GM21576 (cell line): ENCODE measurements around the gene GNAO1.

Source experiments
- ATAC-seq: cut with Tn5 transposase; IDR thresholded peaks from one replicate; pipeline ENCODE4 v1.9.1; 2021; ENCODE audit warnings: mild to moderate bottlenecking, moderate library complexity; ENCODE audit not compliant: unreplicated experiment

GNAO1 gene

DNA sequence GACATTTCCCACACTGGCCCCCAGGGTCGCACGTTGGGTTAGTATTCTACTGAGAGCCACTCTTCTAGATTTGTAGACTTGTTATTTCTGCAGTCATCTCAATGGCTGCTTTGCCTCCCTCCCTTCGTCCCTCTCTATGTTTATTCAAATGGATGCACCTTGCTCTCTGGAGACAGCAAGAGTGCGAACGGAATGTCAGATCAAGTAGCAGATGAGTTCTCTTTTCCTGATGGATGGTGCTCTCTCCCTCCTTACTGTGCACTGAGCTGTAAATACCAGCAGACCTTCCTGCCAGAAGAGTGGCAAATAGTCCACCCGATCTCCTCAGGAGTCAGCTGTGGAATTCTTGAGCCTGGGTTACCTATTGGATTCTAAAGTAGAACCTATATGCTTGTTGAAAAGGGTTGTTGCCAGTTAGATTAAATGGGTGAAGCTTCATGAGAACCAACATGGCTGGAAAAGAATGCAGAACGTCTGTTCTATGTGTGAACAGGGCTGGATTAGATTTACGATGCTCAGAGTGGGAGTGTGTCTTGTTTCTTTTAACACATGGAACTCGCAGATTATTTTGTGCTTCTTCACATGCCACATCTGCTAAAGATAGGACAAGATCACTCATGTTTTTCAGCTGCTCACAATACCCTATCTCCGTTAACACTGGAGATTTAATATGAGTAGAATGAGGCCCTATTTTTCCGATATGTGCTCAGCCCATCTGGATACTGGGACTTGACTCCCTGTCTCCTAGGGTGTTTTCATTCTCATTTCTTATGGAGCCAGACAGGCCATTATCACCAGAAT lies 6.1 kb downstream of the GNAO1 start:
- no peak for ATAC-seq

DNA sequence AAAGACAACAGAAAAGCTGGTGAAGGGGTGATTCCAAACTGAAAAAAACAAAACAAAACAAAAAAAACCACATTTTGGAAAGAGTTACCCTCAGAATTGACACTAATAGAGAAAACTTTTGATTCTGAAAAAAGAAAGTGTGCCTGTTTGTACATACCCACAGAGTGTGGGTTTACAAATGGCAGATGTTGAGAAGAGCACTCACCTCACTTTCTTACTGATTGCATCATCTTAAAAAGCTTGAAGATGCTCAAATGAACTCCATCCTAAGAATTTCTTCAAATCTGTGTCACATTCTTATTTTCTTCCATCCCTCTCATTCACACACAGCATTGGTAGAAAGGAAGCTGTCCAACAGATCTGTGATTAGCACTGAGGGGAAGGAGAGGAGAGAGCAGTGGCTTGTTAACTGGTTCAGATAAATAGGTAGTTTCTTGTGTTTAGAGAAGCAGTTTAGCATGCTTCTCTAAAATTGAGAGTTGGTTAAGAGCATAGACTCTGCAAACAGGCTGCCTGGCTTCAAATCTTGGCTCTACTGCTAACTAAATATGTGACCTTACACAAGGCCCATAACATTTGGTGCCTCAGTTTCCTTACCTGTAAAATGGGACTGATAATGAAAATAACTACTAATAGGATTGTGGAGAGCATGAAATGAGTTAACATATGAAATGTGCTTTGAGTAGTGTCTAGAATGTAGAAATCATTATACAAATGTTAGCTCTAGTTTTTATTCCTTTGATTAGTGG lies 6.9 kb downstream of the GNAO1 start:
- ATAC-seq = peak; percentile 38

DNA sequence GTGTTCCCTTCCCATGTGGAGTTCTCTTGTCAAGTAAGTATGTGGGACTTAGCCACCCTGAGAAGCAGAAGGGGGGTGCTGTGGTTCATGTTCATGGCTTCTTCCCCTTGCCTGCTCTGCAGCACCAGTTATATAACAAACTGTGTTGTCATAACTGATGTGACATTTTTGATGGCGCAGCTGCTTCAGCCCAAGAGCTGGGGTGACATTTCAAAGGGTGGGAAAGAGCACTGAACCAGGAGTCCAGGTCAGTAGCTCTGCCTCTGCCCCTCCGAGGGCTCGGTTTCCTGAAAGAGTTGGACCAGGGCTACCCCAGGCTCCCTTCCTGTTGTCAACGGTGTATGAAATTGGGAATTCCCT lies 7.4 kb downstream of the GNAO1 start:
- ATAC-seq = no peak

DNA sequence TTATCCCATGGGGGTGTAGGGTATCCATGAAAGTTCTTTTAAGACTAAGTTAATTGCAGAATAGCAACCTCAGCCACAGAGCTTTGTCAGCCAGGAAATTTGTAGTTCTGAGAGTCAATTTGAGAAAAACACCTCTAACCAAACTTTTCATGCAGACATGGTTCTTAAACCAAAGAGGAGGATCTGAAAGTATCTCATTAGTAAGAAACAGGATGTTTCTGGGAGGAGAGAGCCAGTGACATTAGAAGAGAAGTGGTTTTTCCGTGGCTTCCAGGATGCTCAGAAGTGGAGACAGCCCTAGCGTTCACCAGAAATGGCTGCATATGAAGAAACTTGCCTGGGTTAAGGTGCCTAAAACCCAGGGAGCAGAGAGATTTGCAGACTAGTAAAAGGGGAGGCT lies 7.9 kb downstream of the GNAO1 start:
- ATAC-seq = peak; percentile 52

GRCh38 chr16:56201030-56201429 lies 9.7 kb downstream of the GNAO1 start:
- no peak for ATAC-seq

DNA sequence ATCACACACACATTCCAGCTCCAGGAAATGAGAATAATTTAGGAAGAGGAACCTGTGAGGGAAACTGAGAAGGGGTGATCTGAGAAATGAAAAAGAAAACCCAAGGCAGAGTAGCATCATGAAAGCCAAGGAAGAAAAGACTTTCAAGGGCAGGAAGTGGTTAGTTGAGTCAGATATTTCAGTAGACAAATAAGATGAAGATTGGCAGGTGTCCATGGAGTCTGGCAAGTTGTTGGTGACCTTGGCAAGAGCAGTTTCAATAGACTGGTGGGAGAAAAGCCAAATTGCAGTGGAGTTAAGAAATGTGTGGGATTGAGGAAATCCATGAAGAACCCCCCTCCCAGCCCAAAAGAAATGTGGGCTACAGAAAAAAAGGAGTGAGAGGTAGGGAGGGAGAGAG lies 10.7 kb downstream of the GNAO1 start:
- ATAC-seq = no peak

DNA sequence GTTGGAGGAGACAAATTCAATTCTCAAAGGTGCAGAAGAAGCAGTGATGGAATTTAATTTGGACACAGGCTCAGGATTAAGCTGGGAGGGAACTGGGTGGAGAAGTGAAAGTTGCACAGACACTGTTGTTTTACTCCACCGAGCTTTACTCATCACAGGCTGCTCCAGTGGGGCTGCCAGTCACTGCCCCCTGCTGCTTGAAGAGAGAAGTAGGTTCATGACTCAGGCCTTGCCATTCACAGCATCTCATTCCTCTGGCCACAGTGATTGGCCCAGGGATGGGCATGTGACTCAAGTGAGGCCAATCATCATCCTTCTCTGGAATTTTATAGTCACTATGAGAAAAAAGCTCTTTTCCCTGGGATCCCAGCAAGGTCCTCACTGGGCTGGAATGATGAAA lies 11.8 kb downstream of the GNAO1 start:
- peak; percentile 65 for ATAC-seq

DNA sequence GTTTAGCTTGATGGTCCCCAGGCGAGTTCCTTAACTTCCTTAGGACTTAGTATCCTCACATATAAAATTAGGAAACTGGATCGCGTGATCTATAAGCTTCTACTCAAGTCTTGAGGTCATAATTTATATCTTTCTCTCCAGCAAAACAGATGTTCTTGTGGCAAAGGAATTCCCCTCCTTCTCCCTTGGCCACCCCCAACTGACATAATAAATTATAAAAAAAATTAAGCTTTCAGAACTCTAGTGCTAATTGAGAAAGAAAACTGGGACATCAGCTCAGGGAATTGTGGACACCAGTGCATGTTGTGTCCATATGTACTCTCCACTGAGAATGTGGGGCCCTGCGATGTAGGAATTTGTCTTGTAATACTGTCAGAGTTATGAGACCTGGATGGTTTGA lies 13.5 kb downstream of the GNAO1 start:
- ATAC-seq = no peak

- no peak for ATAC-seq
Observed at GRCh38 chr16:56206951-56207350, 15.7 kb downstream of the GNAO1 start.

- ATAC-seq = no peak
Observed at GRCh38 chr16:56207421-56207820, 16.1 kb downstream of the GNAO1 start.

DNA sequence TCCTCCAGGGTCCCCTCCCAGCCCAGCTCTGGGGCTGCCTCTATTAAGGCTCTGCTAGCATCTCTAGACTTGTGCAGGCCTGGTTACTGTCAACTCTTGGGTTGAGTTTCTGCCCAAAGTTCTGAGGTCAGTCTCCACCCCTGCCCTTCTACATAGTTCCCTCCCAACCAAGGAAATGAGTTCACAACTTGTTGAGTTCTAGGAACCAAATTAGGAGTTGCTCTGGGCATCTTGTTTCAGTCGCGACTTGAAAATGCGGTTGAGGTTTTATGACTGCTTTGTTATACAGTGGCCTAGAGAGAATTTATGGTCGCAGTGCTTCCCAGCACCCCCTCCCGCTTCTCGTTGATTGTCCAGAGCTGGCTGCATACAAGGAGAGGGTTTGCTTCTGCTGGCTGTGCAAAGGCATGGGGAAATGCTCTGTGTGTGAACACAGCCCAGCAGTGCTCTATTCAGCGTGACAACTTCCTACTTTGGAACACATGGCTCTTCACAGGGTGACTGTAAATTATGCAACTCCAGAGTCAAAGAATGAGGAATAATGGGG lies 20.2 kb downstream of the GNAO1 start:
- ATAC-seq = no peak

DNA sequence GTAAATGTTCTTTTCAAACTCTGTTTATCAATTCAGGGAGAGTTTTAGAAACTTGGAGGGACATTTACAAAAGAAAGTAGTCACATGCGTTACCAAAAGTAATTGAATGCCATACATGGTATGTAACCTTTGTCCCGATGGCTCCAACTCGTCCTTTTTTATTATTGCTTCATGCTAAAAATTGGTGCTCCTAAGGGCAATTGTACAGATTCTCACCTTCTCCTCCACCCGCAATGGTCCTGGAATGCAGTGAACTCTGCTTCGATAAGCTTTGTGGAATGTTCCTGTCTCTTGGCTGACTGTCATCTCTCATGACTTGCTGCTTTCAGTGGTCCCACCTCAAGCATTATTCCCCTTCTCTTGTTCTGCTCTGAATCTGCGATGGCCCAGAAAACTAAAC lies 20.9 kb downstream of the GNAO1 start:
- ATAC-seq = no peak

GRCh38 chr16:56221995-56222394 lies 30.7 kb downstream of the GNAO1 start:
- ATAC-seq = no peak

- no peak for ATAC-seq
Observed at GRCh38 chr16:56222474-56222997, 31.2 kb downstream of the GNAO1 start.

GRCh38 chr16:56225017-56225742 lies 33.9 kb downstream of the GNAO1 start:
- no peak for ATAC-seq

DNA sequence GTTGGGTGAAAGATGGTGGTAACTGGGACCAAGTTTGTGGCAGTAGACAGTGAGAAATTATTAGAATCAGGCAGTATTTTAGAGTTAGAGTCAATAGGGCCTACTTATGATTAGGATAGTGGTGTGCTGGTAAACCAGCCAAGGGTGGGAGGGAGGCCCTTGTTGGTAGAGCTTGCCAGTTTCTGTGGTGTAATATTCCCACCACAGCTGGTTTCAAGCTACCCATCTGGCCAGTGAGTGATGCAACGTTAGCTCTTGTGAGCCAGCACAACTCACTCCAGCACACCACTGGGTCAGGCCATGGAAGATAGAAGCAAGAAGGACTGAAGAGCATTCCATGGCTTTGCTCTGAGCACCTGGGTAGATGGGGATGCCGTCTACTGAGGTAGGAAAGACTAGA lies 34.9 kb downstream of the GNAO1 start:
- no peak for ATAC-seq

DNA sequence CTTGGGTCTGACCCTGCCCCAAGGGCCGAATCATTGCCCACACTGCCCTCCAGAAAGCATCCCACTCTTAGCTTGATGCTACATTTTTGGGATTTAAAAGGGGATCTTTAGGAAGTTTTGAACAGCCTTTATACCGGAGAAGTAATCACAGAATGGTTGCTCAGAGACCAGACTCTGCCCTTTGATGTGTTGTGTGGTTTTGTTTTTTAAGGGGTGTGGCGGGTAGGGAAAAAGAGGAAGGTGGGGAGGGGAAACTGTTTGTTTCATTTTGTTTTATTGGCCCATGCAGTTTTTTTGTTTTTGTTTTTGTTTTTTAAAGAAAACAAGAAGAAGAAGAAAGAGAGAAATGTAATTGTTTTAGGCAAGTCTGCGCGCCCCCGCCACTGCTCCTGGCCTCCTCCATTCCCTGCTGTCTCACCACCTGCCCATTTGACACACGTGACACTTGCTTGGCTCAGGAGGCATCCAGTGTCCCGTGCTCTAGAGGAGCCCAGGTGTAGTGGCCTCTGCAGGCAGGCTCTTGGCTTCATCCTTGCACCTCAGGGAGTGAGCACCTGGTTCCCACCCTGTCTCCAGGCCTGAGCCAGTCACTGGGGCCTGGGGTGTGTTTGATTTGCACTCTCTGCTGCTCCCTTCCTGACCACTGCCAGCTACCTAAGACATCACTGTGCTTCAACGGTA lies 35.7 kb downstream of the GNAO1 start:
- no peak for ATAC-seq

- no peak for ATAC-seq
Observed at GRCh38 chr16:56227936-56228335, 36.6 kb downstream of the GNAO1 start.

- ATAC-seq = no peak
Observed at GRCh38 chr16:56228476-56228875, 37.2 kb downstream of the GNAO1 start.

DNA sequence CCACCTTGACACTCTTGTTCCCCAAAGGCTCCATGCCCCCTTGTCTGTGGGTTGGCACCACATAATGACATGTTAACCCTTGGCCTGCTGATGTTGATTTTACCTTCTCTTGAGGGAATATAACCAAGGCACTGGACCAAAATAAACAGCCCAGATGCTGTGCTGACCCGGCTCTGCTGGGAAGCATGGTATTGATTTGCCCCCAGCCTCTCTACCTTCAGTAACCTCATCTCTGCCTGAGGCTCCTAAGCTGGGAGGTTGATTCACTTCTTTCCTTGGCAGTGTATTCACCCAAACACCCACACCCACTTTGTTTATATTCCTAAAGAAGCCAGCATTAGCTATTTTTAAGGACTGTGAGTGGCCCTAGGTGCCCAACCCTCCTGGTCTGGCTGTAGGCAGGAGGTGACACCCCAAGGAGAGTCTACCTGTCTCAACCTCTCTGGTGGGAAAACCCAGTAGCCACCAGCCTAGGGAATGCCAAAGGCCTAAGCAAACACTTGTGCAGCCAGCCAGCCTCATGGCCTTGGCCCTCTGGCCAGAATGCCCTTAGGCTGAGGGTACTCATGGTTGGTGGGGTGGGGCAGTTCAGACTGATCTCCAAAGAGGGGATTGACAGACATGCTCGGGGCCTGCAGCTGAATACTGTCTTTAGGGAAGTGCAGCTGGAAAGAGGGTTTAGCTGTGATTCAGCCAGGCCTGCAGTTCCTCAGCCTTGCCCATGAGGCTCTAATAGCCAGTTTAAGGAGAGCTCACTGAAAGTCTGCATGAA lies 42.7 kb downstream of the GNAO1 start:
- ATAC-seq = no peak
